SK-N-MC (cell line): ENCODE results near the gene BPHL.

Experiments
- EZH2 ChIP-seq: fragments of 200-600 bp; sonication (generic); IDR thresholded peaks from one replicate; pipeline ENCODE4 v1.6.1; 2017; ENCODE audit warnings: antibody characterized with exemption
- POLR2AphosphoS5 ChIP-seq: IDR thresholded peaks from 2 replicates; pipeline ENCODE4 v1.6.1; 2012; ENCODE audit warnings: mild to moderate bottlenecking, low read depth, low read length, borderline replicate concordance

GRCh38 chr6:3199382-3199781, 80.9 kb downstream of the BPHL start:
- no peak for TF ChIP-seq EZH2
- TF ChIP-seq POLR2AphosphoS5 = no peak
